MV-4-11 (cell line): ENCODE results near the gene IL7R.

Experiments
- DNase-seq: peaks from one replicate; lab custom pipeline; 2025; lab: John Stamatoyannopoulos, UW

Gene IL7R

DNA sequence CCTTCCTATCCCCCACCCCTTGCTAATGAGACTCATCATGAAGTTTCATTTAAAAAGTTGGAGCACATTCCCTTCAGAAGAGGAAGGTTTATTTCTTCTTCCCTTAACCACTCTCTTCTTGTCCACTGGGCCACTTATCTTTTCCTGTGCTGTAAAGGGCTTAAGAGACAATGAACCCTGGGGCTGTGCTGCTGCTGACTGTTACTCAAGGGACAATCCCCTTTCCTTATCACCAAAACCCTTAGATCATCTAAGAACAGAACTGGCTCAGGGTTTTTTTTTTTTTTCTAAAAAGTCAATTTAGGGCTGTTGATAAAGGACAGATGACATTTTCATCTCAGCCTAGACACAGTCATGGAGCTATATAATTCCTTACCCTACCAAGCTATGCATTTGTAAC lies 52.1 kb downstream of the IL7R start:
- DNase-seq: no peak

DNA sequence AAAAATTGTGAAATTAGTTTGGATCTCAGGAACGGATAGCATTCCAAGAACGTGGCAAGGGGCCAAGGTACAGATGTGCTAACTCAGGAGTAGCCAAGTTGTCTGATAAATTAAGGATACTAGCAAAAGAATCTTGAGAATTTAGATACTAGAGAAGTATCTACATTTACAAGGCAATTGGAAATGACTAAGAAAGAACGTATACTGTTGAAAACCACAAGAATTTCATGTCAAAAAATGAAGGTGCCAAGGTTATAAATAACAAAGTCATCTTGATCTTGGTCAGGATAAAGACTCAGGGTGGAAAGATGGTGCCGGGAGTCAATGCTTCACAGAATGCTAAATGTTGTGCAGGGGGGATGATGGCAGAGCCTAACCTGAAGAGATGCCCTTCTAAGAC lies 62.5 kb downstream of the IL7R start:
- no peak for DNase-seq

DNA sequence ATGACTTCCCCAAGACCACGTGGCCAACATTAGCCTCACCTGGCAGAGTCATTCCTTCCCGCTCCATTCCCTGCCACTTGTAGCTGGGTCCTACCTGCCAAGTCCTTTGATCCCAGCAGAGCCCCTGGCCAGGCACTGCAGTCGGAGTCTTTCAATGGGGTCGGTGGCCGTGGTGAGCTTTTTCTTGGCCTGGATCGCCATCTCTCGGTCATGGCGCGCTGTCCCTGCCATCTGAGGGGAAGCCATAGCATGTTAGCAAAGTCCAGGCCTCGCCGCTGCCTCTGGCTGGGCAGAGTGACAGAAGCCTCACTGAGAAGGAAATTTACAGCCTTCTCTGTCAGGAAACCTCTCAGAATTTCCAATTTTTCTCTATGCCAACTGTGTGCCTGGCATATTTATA lies 64.2 kb downstream of the IL7R start:
- no peak for DNase-seq

DNA sequence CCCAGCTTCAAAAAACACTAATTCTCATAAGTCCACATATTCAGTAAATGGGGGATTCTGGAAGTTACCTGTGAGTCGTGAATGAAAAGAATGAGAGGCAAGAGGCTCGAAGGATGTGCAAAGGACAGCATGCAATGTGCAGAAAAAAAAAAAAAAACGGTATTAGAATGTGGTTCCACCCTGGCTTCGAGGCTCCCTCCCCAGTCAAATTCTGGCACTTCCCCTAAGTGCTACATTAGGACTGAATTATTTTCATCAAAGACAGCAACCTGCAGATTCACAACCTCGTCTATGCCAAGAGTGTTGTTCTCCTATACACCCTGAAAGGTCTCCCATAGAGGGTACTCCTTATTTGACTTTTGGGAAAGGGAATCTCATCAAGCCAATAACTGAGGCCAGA lies 65.2 kb downstream of the IL7R start:
- DNase-seq: peak; percentile 26

DNA sequence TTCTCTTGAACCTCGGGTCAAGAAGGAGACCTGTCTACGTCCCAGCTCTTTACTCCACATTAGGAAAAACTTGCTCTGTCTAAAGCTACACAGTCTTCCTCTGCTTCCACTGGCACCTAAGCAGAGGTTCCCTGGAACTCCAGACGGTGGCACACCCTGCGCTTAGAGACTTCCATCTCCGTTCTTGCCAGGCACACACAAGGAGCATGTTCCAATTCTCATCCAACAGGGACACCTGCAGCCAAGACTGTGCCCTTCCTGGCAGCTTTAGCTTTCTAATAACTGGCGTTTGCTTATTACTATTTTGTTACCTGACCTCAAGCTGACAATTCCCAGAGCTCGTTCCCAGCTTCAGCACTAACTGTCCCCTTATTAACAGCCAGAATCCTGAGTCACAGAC lies 65.8 kb downstream of the IL7R start:
- no peak for DNase-seq

DNA sequence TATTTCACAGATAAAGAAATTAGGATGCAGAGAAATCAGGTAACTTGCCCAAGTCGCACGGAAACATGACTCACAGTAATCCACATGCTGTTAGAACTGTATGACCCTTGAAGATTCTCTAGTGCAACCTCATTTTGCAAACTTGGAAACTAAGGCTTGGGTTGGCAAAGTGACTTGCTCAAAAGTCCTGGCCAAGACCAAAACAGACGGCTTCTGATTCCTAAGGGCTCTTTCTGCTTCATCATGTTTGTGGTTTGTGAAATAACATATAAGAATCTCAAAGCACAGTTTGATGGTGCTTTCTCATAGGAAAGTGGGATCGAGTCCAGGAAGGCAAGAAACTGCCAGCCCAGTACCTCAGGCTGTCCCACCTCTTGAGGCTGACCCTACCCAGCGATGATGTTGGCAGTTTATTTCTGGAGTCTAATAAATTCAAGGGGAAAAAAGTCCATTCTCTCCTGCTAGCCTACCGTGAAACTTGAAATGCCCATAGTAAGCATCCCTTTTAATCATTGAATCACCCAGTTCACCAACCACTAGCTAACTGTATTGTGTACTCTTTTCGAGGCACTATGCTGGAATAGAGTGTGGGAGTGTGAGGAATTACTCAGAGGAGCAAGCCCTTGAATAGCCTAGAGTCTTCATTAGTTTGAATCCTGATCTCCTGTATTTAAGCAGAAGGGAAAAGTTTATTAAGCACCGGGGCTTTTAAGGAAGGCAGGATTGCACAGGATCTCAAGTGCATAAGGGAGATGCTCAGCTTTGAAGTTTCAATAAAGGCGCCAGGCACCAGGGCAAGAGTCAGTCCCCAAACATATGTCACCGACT lies 67.6 kb downstream of the IL7R start:
- DNase-seq: no peak

DNA sequence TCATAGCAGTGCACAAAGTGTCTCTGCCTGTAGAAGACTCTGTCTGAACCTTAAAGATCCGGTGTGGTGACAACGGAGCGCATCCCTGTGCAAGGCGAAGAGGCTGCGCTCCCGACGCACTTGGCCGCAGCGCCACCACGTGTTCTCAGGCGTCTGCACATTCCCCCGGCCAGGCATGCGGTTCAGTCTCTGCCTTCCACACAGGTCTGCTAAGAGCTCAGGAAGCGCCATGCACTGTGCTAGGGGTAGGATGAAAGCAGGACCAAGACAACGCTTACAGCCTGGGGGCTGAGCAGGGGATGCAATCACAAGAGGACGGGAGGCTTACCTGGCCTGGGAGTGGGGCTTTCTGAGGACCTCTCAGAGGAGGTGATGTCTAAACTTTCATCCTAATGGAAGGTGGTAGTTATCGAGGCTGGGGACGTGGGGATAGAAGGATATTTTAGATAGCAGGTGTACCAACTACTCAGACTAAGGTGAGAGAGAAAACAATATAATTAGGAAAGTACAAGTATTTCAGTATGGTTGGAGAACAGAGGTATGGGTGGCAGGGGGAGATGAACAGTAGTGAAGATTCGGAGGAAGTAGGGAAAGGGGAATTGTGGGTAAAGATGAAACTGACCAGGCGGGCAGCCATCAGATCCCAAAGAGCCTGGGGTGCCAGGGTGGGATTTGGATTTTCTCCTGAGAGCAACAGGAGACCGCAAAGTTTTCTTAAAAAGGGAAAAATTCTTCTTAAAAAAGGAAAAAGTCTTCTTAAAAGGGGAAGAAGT lies 68.4 kb downstream of the IL7R start:
- DNase-seq: peak; percentile 71

DNA sequence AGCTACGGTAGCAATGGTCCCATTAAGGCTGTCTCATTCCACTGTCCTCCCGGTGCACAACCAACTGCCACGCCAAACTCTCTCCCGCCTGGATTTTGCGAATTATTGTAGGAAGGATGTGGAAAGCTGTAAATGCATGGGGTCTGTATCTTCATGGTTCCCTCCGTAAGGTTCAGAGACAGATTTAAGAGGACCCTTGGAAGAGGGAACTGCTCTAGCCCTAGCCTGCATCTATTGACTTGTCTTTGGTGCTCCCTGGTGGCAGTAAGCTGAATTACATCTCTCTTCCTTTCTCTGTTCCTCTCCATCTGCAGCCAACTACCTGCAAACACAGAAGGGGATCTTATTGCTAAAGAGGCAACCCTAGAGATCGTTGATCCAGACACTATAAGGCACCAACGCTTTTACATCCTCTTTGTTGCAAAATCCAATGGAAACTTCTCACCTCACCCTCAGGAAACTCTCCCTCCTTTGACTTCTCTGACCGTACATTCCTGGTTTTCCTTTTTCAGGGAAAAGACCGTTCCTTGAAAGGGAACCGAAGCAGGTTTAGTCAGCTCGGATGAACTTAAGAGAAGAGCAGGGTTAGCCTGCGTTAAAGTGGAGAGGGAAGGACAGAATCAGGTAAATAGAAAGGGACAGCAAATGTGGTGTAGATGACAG lies 69.8 kb downstream of the IL7R start:
- DNase-seq: peak; percentile 61
